ENCODE results near the gene TTC19.

Gene TTC19

GRCh38 chr17:16066125-16066524 lies 66.5 kb downstream of the TTC19 start:
- H3K4me3 ChIP-seq (ENCODE audit: low read depth, low read length) = no peak overlapping the region
- TF ChIP-seq CTCF (IDR thresholded peaks at IDR 0.05; ENCODE audit: insufficient read depth, low read depth, low read length, missing control alignments) = no peak
- DNase-seq (ENCODE audit: low read depth) = no peak

GRCh38 chr17:16068323-16068722 lies 68.7 kb downstream of the TTC19 start:
- DNase-seq (ENCODE audit: low read depth) = no peak
- no peak for TF ChIP-seq CTCF (IDR thresholded peaks at IDR 0.05; ENCODE audit: insufficient read depth, low read depth, low read length, missing control alignments)
- H3K4me3 ChIP-seq (ENCODE audit: low read depth, low read length) = no peak overlapping the region

- H3K4me3 ChIP-seq (ENCODE audit: low read depth, low read length) = no peak overlapping the region
- DNase-seq (ENCODE audit: low read depth) = no peak
- TF ChIP-seq CTCF (IDR thresholded peaks at IDR 0.05; ENCODE audit: insufficient read depth, low read depth, low read length, missing control alignments) = no peak
Measured at GRCh38 chr17:16072031-16072430, 72.4 kb downstream of the TTC19 start.

GRCh38 chr17:16073845-16074244 lies 74.2 kb downstream of the TTC19 start:
- no peak for DNase-seq (ENCODE audit: low read depth)
- no peak for TF ChIP-seq CTCF (IDR thresholded peaks at IDR 0.05; ENCODE audit: insufficient read depth, low read depth, low read length, missing control alignments)
- H3K4me3 ChIP-seq (ENCODE audit: low read depth, low read length) = no peak overlapping the region

GRCh38 chr17:16074423-16074822 lies 74.8 kb downstream of the TTC19 start:
- no peak for TF ChIP-seq CTCF (IDR thresholded peaks at IDR 0.05; ENCODE audit: insufficient read depth, low read depth, low read length, missing control alignments)
- DNase-seq (ENCODE audit: low read depth) = no peak
- H3K4me3 ChIP-seq (ENCODE audit: low read depth, low read length) = no peak overlapping the region

GRCh38 chr17:16075949-16076348 lies 76.3 kb downstream of the TTC19 start:
- no peak for DNase-seq (ENCODE audit: low read depth)
- no peak overlapping the region for H3K4me3 ChIP-seq (ENCODE audit: low read depth, low read length)
- TF ChIP-seq CTCF (IDR thresholded peaks at IDR 0.05; ENCODE audit: insufficient read depth, low read depth, low read length, missing control alignments) = no peak

All from GM12865 (cell line).